Measurements from ENCODE around the gene NECTIN1.

NECTIN1 gene

GRCh38 chr11:119754656-119755355 lies 25.8 kb upstream of the NECTIN1 start:
- no peak for DNase-seq

- DNase-seq, result no peak
Observed at GRCh38 chr11:119754199-119754598, 25.2 kb upstream of the NECTIN1 start.

- DNase-seq, result no peak
Observed at GRCh38 chr11:119752946-119753345, 23.9 kb upstream of the NECTIN1 start.

GRCh38 chr11:119752345-119752871 lies 23.4 kb upstream of the NECTIN1 start:
- no peak for DNase-seq

- DNase-seq, result no peak
Observed at GRCh38 chr11:119750056-119750455, 21.1 kb upstream of the NECTIN1 start.

- DNase-seq, result no peak
Observed at GRCh38 chr11:119749006-119749565, 20.1 kb upstream of the NECTIN1 start.

GRCh38 chr11:119747868-119748660 lies 19.1 kb upstream of the NECTIN1 start:
- no peak for DNase-seq

GRCh38 chr11:119745776-119746535 lies 17.0 kb upstream of the NECTIN1 start:
- DNase-seq, result no peak

- DNase-seq, result no peak
Observed at GRCh38 chr11:119745112-119745511, 16.1 kb upstream of the NECTIN1 start.

GRCh38 chr11:119744577-119744976 lies 15.6 kb upstream of the NECTIN1 start:
- no peak for DNase-seq

- DNase-seq, result no peak
Observed at GRCh38 chr11:119743006-119743405, 14.0 kb upstream of the NECTIN1 start.

GRCh38 chr11:119742263-119742861 lies 13.4 kb upstream of the NECTIN1 start:
- DNase-seq, result peak; percentile 39

GRCh38 chr11:119741369-119742262 lies 12.6 kb upstream of the NECTIN1 start:
- DNase-seq, result peak; percentile 74

GRCh38 chr11:119739975-119740374 lies 11.0 kb upstream of the NECTIN1 start:
- DNase-seq, result no peak

GRCh38 chr11:119739021-119739703 lies 10.2 kb upstream of the NECTIN1 start:
- no peak for DNase-seq

- DNase-seq, result no peak
Observed at GRCh38 chr11:119738059-119738439, 9.0 kb upstream of the NECTIN1 start.

GRCh38 chr11:119737366-119738058 lies 8.5 kb upstream of the NECTIN1 start:
- no peak for DNase-seq

- no peak for DNase-seq
Observed at GRCh38 chr11:119734788-119735187, 5.8 kb upstream of the NECTIN1 start.

- DNase-seq, result no peak
Observed at GRCh38 chr11:119730789-119731386, 1.9 kb upstream of the NECTIN1 start.
